ENCODE data around the gene BNC1. TPM values are rescaled to one million over a fixed set of nuclear protein-coding genes. Genes with fewer than 3 reads are reported as not detected.

Gene BNC1
- total and polyA plus RNA-seq, 2 donors (not counting 1 experiment from before 2014, with no cell fraction given), result not detected

DNA sequence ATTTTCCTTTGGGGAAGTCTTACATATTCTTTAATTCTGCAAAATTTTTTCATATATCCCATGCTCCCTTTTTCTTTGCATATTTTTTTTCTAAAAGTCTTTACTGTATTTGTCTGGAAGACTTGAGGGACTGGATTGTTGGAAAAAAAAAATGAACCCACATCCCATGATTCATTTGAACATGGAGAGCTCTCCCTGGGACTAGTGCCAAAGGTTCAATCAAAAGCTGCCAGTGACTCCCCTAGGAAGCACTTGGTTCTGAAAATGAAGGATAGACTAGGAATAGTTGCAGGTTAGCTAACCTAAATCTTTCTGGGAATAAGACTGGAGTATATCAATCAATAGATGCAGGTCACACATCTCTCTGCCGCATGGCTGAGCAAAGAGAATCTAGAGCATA is 16.4 kb upstream of the BNC1 start:
- no CpG with 5 or more reads among the region's 1 CpG for WGBS (ENCODE audit: insufficient coverage)

DNA sequence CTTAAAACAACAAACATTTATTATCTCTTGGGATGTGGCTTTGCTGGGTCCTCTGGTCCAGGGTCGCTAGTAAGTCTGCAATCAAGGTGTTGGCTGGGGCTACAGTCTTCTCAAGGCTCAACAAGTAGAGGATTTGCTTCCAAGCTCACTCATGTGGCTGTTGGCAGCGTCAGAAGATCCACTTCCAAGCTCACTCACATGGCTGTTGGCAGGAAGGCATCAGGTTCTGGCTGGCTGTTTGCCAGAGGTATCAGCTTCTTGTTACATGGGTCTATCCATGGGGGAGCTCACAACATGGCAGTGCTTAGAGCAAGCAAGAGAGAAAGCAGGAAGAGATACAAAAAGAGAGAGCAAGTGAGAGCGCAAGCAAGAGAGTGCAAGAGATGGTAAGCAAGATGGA is 15.0 kb upstream of the BNC1 start:
- H3K27me3 Mint-ChIP-seq, result peaks cover 44% of the 10 kb centered on the region
- H3K4me3 ChIP-seq (ENCODE audit: control extremely low read depth in 1 of 5, extremely low read depth in 1 of 5, insufficient read depth in 1 of 5, low read depth in 2 of 5, low read length in 4 of 5), result no peak overlapping the region
- intact Hi-C loops (cut with micrococcal nuclease), result no loop called here
- no peaks in the 10 kb centered on the region for H3K36me3 ChIP-seq (replicated peaks in 1 of 2; ENCODE audit: control extremely low read depth in 1 of 2, control insufficient read depth in 1 of 2, extremely low read depth in 1 of 2, insufficient read depth in 2 of 2, low read length in 1 of 2)
- POLR2A ChIA-PET, result no interaction called here
- no peak overlapping the region for H3K9ac ChIP-seq (ENCODE audit: low read length)
- CTCF ChIA-PET, result no interaction called here
- no peak overlapping the region for H2AFZ ChIP-seq (ENCODE audit: insufficient read depth, low read depth, low read length, poor library complexity, severe bottlenecking)
- H3K79me2 ChIP-seq (ENCODE audit: control insufficient read depth, insufficient read depth, low read length), result no peaks in the 10 kb centered on the region
- no peaks in the 10 kb centered on the region for H3K4me1 ChIP-seq (ENCODE audit: control insufficient read depth in 2 of 2, insufficient read depth in 2 of 2, low read length in 2 of 2)
- ATAC-seq (ENCODE audit: low read depth), result no peak
- WGBS (ENCODE audit: insufficient coverage), result 75% methylated on average over 1 of the region's 3 CpGs
- no peaks in the 10 kb centered on the region for H3K9me3 Mint-ChIP-seq (ENCODE audit: insufficient read depth)
- H3K4me2 ChIP-seq (replicated peaks; ENCODE audit: low read depth, low read length, poor library complexity, severe bottlenecking), result no peak overlapping the region
- H3K27me3 ChIP-seq (replicated peaks in 1 of 4; ENCODE audit: control extremely low read depth in 1 of 4, control insufficient read depth in 3 of 4, insufficient read depth in 4 of 4, low read length in 3 of 4), result peaks cover 0 to 5% (median 1%) of the 10 kb centered on the region in 4 experiments
- H3K27ac ChIP-seq (ENCODE audit: low read length in 2 of 2), result no peak overlapping the region
- H3K9me3 ChIP-seq (ENCODE audit: control extremely low read depth in 1 of 3, control insufficient read depth in 2 of 3, insufficient read depth in 1 of 3, low read length in 2 of 3), result no peaks in the 10 kb centered on the region
- no peak overlapping the region for H3K4me3 Mint-ChIP-seq
- no peak for DNase-seq
- TF ChIP-seq, protein P1, sequence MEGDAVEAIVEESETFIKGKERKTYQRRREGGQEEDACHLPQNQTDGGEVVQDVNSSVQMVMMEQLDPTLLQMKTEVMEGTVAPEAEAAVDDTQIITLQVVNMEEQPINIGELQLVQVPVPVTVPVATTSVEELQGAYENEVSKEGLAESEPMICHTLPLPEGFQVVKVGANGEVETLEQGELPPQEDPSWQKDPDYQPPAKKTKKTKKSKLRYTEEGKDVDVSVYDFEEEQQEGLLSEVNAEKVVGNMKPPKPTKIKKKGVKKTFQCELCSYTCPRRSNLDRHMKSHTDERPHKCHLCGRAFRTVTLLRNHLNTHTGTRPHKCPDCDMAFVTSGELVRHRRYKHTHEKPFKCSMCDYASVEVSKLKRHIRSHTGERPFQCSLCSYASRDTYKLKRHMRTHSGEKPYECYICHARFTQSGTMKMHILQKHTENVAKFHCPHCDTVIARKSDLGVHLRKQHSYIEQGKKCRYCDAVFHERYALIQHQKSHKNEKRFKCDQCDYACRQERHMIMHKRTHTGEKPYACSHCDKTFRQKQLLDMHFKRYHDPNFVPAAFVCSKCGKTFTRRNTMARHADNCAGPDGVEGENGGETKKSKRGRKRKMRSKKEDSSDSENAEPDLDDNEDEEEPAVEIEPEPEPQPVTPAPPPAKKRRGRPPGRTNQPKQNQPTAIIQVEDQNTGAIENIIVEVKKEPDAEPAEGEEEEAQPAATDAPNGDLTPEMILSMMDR (IDR thresholded peaks at IDR 0.05), result no peak
- no peak for TF ChIP-seq EZH2 (IDR thresholded peaks at IDR 0.05; ENCODE audit: borderline replicate concordance, insufficient read depth, low read depth, low read length, poor library complexity, severe bottlenecking)
- no peak overlapping the region for H3K27ac Mint-ChIP-seq
- H4K20me1 ChIP-seq (ENCODE audit: control insufficient read depth, insufficient read depth, low read length, poor library complexity, severe bottlenecking), result no peaks in the 10 kb centered on the region
- H3K4me1 Mint-ChIP-seq, result no peaks in the 10 kb centered on the region

More for the DNA sequence above, 16.4 kb upstream of the BNC1 start:
- DNase-seq (no peak), ATAC-seq (ENCODE audit: low read depth) (no peak)
- POLR2A ChIA-PET, result no interaction called here
- no peak overlapping the region for H3K27ac Mint-ChIP-seq
- Histone ChIP-seq H3K4me2 (replicated peaks; ENCODE audit: low read depth, low read length, poor library complexity, severe bottlenecking) (no peak overlapping the region), H3K27ac (ENCODE audit: low read length in 2 of 2) (no peak overlapping the region), H3K4me3 (ENCODE audit: control extremely low read depth in 1 of 5, extremely low read depth in 1 of 5, insufficient read depth in 1 of 5, low read depth in 2 of 5, low read length in 4 of 5) (no peak overlapping the region), H3K9ac (ENCODE audit: low read length) (no peak overlapping the region), H4K20me1 (ENCODE audit: control insufficient read depth, insufficient read depth, low read length, poor library complexity, severe bottlenecking) (no peaks in the 10 kb centered on the region), H3K4me1 (ENCODE audit: control insufficient read depth in 2 of 2, insufficient read depth in 2 of 2, low read length in 2 of 2) (no peaks in the 10 kb centered on the region), H2AFZ (ENCODE audit: insufficient read depth, low read depth, low read length, poor library complexity, severe bottlenecking) (no peak overlapping the region), H3K9me3 (ENCODE audit: control extremely low read depth in 1 of 3, control insufficient read depth in 2 of 3, insufficient read depth in 1 of 3, low read length in 2 of 3) (no peaks in the 10 kb centered on the region), H3K27me3 (replicated peaks in 1 of 4; ENCODE audit: control extremely low read depth in 1 of 4, control insufficient read depth in 3 of 4, insufficient read depth in 4 of 4, low read length in 3 of 4) (peaks cover 0 to 9% (median 1%) of the 10 kb centered on the region in 4 experiments), H3K36me3 (replicated peaks in 1 of 2; ENCODE audit: control extremely low read depth in 1 of 2, control insufficient read depth in 1 of 2, extremely low read depth in 1 of 2, insufficient read depth in 2 of 2, low read length in 1 of 2) (no peaks in the 10 kb centered on the region), H3K79me2 (ENCODE audit: control insufficient read depth, insufficient read depth, low read length) (no peaks in the 10 kb centered on the region)
- H3K4me3 Mint-ChIP-seq, result no peak overlapping the region
- CTCF ChIA-PET, result no interaction called here
- peaks cover 50% of the 10 kb centered on the region for H3K27me3 Mint-ChIP-seq
- intact Hi-C loops (cut with micrococcal nuclease), result no loop called here
- TF ChIP-seq, protein P1 (IDR thresholded peaks at IDR 0.05), result no peak
- TF ChIP-seq EZH2 (IDR thresholded peaks at IDR 0.05; ENCODE audit: borderline replicate concordance, insufficient read depth, low read depth, low read length, poor library complexity, severe bottlenecking), result no peak
- H3K4me1 Mint-ChIP-seq, result no peaks in the 10 kb centered on the region
- no peaks in the 10 kb centered on the region for H3K9me3 Mint-ChIP-seq (ENCODE audit: insufficient read depth)
